ENCODE data around the gene USP10.

DNA sequence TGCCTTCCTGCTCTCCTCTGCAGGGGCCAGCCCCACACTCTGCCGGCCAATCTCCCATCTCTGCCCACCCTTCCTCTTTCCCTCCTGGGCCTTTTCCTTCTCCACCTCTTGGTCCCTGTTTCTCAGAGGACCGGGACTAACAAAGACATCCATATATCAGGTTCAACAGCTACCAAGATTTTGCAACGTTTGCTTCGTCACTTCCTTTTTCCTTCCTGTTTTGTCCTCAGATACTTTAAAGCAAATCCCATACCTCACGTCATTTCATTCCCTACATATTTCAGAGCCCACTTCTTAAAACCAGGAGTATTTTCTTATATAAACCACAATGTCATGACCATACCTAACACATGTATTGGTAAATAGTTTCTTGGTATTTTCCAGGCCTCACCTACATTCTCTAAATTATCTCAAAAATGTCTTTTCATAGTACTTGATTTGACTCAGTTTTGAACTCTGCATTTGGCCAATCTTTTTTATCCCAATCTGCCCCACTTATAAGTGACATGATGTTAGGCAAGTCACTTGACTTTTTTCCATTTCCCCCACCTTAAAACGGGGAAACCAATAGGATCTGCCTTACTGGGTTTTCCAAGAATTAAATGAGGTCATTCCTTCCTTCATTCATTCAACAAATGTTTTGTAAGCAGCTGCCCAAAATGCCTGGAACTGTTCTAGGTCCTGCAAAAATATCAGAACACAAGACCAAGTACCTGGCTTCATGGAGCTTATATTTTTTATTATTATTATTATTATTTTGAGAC, 7.2 kb upstream of the USP10 start:
- TF ChIP-seq POLR2A (IDR thresholded peaks at IDR 0.05), result no peak
- TF ChIP-seq, protein P1, sequence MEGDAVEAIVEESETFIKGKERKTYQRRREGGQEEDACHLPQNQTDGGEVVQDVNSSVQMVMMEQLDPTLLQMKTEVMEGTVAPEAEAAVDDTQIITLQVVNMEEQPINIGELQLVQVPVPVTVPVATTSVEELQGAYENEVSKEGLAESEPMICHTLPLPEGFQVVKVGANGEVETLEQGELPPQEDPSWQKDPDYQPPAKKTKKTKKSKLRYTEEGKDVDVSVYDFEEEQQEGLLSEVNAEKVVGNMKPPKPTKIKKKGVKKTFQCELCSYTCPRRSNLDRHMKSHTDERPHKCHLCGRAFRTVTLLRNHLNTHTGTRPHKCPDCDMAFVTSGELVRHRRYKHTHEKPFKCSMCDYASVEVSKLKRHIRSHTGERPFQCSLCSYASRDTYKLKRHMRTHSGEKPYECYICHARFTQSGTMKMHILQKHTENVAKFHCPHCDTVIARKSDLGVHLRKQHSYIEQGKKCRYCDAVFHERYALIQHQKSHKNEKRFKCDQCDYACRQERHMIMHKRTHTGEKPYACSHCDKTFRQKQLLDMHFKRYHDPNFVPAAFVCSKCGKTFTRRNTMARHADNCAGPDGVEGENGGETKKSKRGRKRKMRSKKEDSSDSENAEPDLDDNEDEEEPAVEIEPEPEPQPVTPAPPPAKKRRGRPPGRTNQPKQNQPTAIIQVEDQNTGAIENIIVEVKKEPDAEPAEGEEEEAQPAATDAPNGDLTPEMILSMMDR (IDR thresholded peaks at IDR 0.05), result no peak
- no peak for TF ChIP-seq EP300 (IDR thresholded peaks at IDR 0.05)
- TF ChIP-seq POLR2AphosphoS5 (IDR thresholded peaks at IDR 0.05), result no peak
